Activated naive CD8-positive, alpha-beta T cell (primary cell): ENCODE results near the gene SPCS1.
A peak's percentile ranks its signal among the peaks of the same experiment; 100 is the strongest.
"Not testable (repeated sequence)": the region's sequence is repeated elsewhere in the genome, so short reads cannot be mapped to it uniquely, and the experiment has no call there.

Experiments
- H3K27ac Mint-ChIP-seq: one replicate; pipeline ENCODE4 v1.8.0; 2021; ENCODE audit warnings: mixed read lengths
- H3K27me3 Mint-ChIP-seq: one replicate; pipeline ENCODE4 v1.8.0; 2021; ENCODE audit warnings: mixed read lengths
- H3K36me3 Mint-ChIP-seq: one replicate; pipeline ENCODE4 v1.8.0; 2021; ENCODE audit warnings: mixed read lengths
- H3K4me1 Mint-ChIP-seq: one replicate; pipeline ENCODE4 v1.8.0; 2021; ENCODE audit warnings: low read depth, mixed read lengths
- H3K4me3 Mint-ChIP-seq: one replicate; pipeline ENCODE4 v1.8.0; 2021; ENCODE audit warnings: mild to moderate bottlenecking, mixed read lengths
- H3K9me3 Mint-ChIP-seq: one replicate; pipeline ENCODE4 v1.8.0; 2021; ENCODE audit warnings: low read depth, mixed read lengths

The SPCS1 gene

DNA sequence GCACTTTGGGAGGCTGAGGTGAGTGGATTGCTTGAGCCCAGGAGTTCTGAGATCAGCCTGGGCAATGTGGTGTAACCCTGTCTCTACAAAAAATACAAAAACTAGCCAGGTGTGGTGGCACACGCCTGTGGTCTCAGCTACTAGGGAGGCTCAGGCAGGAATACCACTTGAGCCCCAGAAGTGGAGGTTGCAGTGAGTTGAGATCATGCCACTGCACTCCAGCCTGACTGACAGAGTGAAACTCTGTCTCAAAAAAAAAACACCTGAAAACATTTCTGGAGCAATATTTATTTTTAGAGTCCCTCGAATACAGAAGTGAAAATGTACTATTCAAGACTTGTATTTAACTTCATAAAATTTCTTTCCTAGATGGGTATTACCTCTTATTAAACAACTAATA lies 4.6 kb downstream of the SPCS1 start:
- peaks cover 17% of the 10 kb centered on the region for H3K4me1 Mint-ChIP-seq
- no peak overlapping the region for H3K27ac Mint-ChIP-seq
- H3K27me3 Mint-ChIP-seq, result no peaks in the 10 kb centered on the region
- peaks cover 4% of the 10 kb centered on the region for H3K36me3 Mint-ChIP-seq
- H3K9me3 Mint-ChIP-seq, result no peaks in the 10 kb centered on the region
- no peak overlapping the region for H3K4me3 Mint-ChIP-seq

DNA sequence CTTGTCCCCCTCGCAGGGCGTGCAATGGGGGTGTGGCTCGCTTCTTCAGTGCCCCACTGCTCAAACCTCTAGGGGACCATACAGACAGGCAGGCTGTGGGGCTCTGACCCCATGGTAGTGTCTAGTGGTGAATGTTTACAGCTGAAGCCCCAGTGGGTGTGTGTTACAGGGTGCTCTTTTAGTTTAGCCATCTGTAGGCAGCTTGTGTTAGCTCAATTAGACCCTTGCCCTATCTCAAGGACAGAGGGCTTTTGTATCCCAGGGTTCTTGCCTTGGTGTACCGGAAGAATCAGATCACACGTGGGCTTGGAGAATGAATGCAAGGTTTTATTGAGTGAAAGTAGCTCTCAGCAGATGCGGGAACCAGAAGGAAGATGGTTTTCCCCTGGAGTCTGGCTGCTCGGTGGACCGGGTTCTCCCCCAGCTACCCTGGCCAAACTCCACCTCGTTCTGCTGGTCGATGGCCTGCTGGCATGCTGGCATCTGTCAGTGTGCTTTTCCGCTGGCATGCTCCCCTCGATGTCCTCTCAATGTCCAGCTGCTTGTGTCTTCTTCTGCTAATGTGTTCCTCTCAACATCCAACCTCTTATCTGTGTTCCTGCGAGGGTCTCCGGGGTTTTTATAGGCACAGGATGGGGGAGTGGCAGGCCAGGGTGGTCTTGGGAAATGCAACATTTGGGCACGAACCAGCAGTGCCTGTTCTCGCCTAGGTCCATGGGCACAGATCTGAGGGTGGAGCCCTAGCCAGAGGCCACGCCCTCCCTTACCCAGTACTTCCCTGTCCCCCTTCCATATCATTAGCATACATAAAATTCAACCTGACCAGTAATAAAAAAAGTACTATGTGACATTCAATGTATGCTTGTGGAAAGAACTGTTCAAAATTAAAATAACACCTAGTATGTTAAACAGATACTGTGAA lies 6.6 kb downstream of the SPCS1 start:
- H3K27ac Mint-ChIP-seq, result peak overlapping the region; percentile 28
- no peaks in the 10 kb centered on the region for H3K27me3 Mint-ChIP-seq
- peaks cover 4% of the 10 kb centered on the region for H3K36me3 Mint-ChIP-seq
- no peaks in the 10 kb centered on the region for H3K9me3 Mint-ChIP-seq
- H3K4me1 Mint-ChIP-seq, result peaks cover 9% of the 10 kb centered on the region
- H3K4me3 Mint-ChIP-seq, result no peak overlapping the region

DNA sequence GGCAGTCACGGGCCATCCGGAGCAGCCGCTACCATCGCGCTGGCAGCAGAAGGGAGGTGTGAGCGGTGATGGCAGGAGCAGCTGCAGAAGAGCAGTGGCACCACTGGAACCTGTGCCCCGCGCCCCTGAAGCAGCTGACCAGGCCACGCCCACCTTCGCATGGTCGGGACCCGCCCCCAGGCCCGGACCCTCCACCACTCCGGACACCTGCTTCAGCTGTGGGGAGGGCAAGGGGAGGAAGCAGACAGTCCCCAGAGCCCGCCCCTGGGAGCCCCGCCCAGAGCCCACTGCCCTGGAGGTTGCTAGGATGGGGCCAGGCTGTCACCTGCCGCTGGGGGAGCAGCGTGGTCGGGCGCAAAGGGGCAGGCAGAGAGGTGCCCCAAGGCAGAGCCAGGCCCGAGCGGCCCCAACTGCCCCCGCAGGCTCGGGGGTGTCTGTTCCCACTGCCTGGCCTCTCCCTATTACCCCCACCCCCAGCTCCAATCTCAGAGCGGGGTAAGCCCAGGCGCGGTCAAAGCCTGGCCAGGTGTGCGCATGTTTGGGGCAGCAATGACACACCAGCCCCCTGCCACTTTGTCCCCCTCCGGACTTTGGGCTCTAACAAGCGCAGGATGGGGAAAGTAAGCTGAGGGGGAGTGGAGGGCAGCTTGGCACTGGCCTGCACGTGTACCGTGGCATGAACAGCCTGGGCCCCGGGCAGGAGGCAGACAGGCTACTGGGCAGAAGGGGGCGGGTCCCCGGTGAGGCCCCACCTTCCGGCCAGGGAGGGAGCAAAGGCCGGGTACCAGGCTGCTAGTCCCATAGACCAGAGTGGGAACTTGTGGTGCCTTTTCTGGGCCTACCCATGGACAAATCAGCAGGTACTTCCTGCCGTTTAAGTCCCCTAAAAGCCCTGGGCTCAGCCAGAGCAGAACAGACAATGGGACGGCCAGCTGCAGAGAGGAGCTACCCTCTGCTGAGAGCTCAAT lies 8.7 kb downstream of the SPCS1 start:
- Mint-ChIP-seq H3K4me1 (peaks cover 2% of the 10 kb centered on the region), H3K9me3 (no peaks in the 10 kb centered on the region), H3K27me3 (no peaks in the 10 kb centered on the region), H3K4me3 (no peak overlapping the region), H3K27ac (no peak overlapping the region), H3K36me3 (peaks cover 4% of the 10 kb centered on the region)

DNA sequence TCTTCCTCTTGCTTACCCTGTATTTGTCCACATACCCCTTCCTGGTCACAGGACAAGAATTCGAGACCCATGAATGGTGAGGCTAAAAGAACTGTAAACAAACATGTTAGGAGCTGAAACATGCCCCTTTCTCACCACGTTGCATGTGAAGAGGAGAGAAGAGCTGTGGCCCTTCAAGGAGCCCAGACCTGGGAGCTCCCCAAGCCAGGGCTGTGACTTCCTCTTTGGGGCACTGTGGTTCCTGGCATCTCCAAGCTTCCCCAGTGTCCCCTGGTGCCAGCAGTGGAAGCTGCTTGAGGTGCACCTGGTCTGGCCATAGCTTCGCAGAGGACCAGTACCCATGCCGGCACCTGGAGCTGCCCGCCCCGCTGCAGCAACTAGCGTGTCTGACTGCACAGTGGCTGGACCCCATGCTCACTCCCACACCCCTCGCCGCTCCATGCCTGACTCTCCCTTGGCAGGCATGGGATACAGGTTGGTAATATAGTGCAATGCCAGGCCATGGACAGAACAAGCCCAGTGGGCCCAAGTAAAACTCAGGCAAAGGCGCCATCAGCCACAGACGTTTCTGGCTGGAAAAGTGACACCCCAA lies 9.9 kb downstream of the SPCS1 start:
- no peaks in the 10 kb centered on the region for H3K9me3 Mint-ChIP-seq
- H3K27me3 Mint-ChIP-seq, result no peaks in the 10 kb centered on the region

DNA sequence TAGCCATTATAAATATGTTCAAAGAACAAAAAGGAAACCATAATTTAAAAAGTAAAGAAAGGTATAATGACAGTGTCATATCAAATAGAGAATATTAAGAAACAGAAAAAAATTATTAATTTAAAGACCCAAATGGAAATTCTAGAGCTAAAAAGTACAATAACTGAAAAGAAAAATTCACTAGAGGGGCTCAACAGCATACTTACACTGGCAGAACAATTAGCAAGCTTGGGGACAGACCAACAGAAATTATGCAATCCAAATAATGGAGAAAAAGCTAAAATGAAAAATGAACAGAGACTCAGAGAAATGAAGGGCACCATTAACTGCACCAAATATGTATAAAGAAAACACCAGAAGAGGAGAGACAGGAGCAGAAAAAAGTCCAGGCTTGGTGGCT lies 13.7 kb downstream of the SPCS1 start:
- Mint-ChIP-seq H3K27ac (peak overlapping the region; percentile 37), H3K9me3 (no peaks in the 10 kb centered on the region), H3K27me3 (no peaks in the 10 kb centered on the region), H3K4me3 (no peak overlapping the region), H3K4me1 (peaks cover 28% of the 10 kb centered on the region), H3K36me3 (peaks cover 2% of the 10 kb centered on the region)

More for the DNA sequence above, 9.9 kb downstream of the SPCS1 start:
- H3K4me1 Mint-ChIP-seq, result peaks cover 13% of the 10 kb centered on the region
- no peak overlapping the region for H3K4me3 Mint-ChIP-seq
- no peak overlapping the region for H3K27ac Mint-ChIP-seq
- H3K36me3 Mint-ChIP-seq, result peaks cover 4% of the 10 kb centered on the region

DNA sequence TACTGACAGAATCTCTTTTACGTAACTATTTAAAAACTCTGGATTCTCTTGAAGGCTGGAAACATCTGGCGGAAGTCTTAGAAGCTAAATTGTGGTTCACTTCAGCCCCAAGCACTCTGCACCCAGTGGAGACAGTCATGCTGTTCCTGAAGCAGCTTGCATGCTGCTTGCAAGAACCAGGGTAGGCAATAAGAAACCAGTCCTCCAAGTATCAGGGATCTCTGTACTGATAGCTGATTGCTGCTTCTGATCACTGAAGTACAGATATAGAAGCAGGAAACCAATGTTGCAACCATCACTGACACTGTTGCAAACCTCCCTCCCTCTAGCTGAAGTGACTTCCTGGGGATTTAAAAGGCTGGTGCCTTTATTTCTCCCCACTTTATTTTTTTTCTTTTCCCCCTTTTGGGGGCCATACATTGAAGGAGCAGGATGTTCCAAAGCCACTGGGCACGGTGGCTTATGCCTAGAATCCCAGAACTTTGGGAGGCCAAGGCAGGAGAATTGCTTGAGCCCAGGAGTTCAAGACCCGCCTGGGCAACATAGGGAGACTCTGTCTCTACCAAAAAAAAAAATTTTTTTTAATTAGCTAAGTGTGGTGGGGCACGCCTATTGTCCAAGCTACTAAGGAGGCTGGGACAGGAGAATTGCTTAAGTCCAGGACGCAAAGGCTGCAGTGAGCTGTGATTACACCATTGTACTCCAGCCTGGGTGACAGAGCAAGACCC lies 15.3 kb downstream of the SPCS1 start:
- Mint-ChIP-seq H3K27ac (peak overlapping the region; percentile 87), H3K9me3 (no peaks in the 10 kb centered on the region)

DNA sequence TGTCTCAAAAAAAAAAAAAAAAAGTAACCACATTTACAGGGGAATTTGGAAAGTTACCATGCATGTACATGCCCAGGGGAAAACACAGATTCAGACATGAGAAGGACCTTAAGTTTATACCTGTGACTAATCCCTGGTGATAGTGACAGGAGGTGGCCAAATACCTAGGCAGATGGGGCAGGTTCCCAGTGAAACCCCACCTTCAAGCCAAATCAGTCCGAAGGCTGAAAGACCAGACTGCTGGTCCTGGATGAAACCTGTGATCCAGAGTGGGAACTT lies 15.8 kb downstream of the SPCS1 start:
- no peaks in the 10 kb centered on the region for H3K27me3 Mint-ChIP-seq
- peaks cover 2% of the 10 kb centered on the region for H3K36me3 Mint-ChIP-seq
- H3K9me3 Mint-ChIP-seq, result no peaks in the 10 kb centered on the region
- peaks cover 28% of the 10 kb centered on the region for H3K4me1 Mint-ChIP-seq
- H3K4me3 Mint-ChIP-seq, result no peak overlapping the region
- peak overlapping the region; percentile 87 for H3K27ac Mint-ChIP-seq

More for the DNA sequence above, 15.3 kb downstream of the SPCS1 start:
- Mint-ChIP-seq H3K27me3 (no peaks in the 10 kb centered on the region), H3K4me3 (peak overlapping the region; percentile 61), H3K36me3 (peaks cover 2% of the 10 kb centered on the region), H3K4me1 (peaks cover 28% of the 10 kb centered on the region)

DNA sequence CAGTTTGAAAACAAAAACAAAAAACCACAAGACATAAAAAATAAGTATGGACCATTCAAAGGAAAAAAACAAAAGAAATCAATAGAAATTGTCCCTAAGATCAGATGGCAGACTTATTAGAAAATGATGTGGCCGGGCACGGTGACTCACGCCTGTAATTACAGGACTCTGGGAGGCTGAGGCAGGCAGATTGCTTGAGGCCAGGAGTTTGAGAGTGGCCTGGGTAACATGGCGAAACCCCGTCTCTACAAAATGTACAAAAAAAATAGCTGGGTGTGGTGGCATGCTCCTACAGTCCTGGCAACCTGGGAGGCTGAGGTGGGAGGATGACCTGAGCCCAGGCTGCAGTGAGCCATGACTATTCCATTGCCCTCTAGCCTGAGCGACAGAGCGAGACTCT lies 16.6 kb downstream of the SPCS1 start:
- no peaks in the 10 kb centered on the region for H3K9me3 Mint-ChIP-seq
- H3K27ac Mint-ChIP-seq, result no peak overlapping the region
- H3K4me3 Mint-ChIP-seq, result no peak overlapping the region
- H3K36me3 Mint-ChIP-seq, result peaks cover 2% of the 10 kb centered on the region
- peaks cover 28% of the 10 kb centered on the region for H3K4me1 Mint-ChIP-seq
- H3K27me3 Mint-ChIP-seq, result no peaks in the 10 kb centered on the region

DNA sequence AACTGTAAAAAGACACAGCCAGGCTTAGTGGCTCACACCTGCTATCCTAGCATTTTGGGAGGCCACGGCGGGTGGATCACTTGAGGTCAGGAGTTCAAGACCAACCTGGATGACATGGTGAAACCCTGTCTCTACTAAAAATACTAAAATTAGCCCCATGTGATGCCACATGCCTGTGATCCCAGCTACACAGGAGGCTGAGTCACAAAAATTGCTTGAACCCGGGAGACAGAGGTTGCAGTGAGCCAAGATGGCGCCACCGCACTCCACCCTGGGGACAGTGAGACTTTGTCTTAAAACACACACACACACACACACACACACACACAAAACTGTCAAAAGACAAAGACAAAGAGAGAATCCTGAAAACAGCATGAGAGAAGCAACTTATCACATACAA lies 18.0 kb downstream of the SPCS1 start:
- Mint-ChIP-seq H3K4me1 (peaks cover 27% of the 10 kb centered on the region), H3K27ac (no peak overlapping the region), H3K4me3 (no peak overlapping the region), H3K9me3 (no peaks in the 10 kb centered on the region), H3K36me3 (peaks cover 10% of the 10 kb centered on the region), H3K27me3 (no peaks in the 10 kb centered on the region)

DNA sequence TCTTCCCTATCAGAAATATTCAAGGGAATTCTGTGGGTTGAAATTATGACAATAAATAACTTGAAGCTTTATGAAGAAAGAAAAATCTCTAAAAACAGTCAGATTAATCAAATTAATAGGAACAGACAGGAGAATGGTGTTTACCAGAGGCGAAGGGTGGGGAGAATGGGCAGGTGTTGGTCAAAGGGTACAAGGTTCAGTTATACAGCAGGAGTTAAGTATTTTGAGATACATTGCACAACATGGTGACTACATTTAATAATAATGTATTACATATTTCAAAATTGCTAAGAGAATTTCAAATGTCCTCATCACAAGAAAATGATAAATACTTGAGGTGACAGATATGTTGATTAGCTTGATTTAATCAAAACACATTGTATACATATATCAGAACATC lies 18.6 kb downstream of the SPCS1 start:
- Mint-ChIP-seq H3K27me3 (no peaks in the 10 kb centered on the region), H3K9me3 (no peaks in the 10 kb centered on the region), H3K27ac (no peak overlapping the region), H3K36me3 (peaks cover 12% of the 10 kb centered on the region), H3K4me1 (peaks cover 27% of the 10 kb centered on the region), H3K4me3 (no peak overlapping the region)

DNA sequence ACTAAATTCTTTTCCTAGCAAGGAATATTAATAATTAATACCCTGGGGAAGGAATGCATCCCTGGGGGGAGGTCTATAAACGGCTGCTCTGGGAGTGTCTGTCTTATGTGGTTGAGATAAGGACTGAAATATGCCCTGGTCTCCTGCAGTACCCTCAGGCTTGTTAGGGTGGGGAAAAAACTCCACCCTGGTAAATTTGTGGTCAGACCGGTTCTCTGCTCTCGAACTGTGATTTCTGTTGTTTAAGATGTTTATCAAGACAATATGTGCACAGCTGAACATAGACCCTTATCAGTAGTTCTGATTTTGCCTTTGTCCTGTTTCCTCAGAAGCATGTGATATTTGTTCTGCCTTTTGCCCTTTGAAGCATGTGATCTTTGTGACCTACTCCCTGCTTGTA lies 22.8 kb downstream of the SPCS1 start:
- not testable (repeated sequence) for H3K27me3 Mint-ChIP-seq, H3K4me1 Mint-ChIP-seq, H3K27ac Mint-ChIP-seq, H3K4me3 Mint-ChIP-seq
- Mint-ChIP-seq H3K9me3 (peaks cover 11% of the 10 kb centered on the region), H3K36me3 (peaks cover 39% of the 10 kb centered on the region)

DNA sequence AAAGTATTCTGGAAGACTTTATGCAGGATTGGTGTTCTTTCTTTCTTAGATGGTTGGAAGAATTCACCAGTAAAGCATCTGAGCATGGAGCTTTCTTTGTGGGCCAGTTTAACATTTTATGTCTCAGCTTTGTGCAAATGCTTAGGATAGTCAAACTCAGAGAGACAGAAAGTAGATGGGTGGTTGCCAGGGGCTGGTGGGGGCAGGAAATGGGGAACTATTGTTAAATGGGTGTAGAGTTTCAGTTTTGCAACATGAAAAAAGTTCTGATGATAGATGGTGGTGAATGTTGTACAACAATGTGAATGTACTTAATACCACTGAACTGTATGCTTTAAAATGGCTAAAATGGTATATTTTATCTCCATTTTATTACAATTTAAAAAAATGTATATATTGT lies 24.8 kb downstream of the SPCS1 start:
- H3K4me3 Mint-ChIP-seq, result no peak overlapping the region
- no peak overlapping the region for H3K27ac Mint-ChIP-seq
- peaks cover 46% of the 10 kb centered on the region for H3K36me3 Mint-ChIP-seq
- peaks cover 7% of the 10 kb centered on the region for H3K4me1 Mint-ChIP-seq
- peaks cover 11% of the 10 kb centered on the region for H3K9me3 Mint-ChIP-seq
- H3K27me3 Mint-ChIP-seq, result no peaks in the 10 kb centered on the region

DNA sequence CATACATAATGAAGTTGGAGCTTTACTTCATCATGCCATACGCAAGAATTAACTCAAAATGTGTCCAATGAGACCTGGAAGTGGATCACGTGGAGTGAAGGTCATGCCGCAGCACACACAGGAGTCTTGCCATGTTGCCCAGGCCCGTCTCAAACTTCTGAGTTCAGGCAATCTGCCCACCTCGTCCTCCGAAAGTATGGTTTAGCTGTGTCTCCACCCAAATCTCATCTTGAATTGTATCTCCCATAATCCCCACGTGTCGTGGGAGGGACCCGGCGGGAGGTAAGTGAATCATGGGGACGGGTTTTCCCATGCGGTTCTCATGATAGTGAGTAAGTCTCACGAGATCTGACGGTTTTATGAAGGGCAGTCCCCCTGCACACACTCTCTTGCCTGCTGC lies 25.7 kb downstream of the SPCS1 start:
- Mint-ChIP-seq H3K4me3 (no peak overlapping the region), H3K9me3 (peaks cover 11% of the 10 kb centered on the region), H3K27me3 (no peaks in the 10 kb centered on the region), H3K36me3 (peaks cover 49% of the 10 kb centered on the region), H3K27ac (no peak overlapping the region), H3K4me1 (peaks cover 7% of the 10 kb centered on the region)

DNA sequence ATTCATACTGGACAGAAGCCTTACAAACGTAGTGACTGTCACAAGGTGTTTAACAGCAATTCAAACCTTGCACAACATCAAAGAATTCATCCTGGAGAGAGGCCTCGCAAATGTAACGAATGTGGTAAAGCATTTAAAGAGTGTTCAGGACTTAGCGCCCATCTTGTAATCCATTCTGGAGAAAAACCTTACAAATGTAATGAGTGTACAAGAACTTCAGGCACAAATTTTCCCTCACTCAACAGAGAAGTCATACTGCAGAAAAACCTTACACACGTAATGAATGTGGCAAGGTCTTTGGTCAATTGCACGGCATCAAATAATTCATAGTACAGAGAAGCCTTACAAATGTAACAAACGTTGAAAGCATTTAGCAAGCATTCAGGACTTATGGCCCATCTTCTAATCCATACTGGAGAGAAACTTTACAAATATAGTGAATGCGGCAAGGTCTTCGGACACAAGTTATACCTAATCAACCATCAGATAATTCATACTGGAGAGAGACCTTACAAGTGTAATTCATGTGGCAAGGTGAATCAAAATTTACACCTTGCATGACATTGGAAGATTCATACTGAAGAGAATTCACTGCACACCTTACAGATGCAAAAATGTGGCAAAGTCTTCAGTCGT lies 27.5 kb downstream of the SPCS1 start:
- Mint-ChIP-seq H3K4me3 (no peak overlapping the region), H3K9me3 (peaks cover 11% of the 10 kb centered on the region), H3K27me3 (no peaks in the 10 kb centered on the region), H3K36me3 (peaks cover 46% of the 10 kb centered on the region), H3K4me1 (peaks cover 7% of the 10 kb centered on the region), H3K27ac (no peak overlapping the region)
